Measurements from ENCODE around the gene CLNK. TPM values are rescaled to one million over a fixed set of nuclear protein-coding genes. Genes with fewer than 3 reads are reported as not detected.

The CLNK gene
- total and polyA plus RNA-seq, 2 of the 8 experiments (the other 6 are each of a cell fraction or from before 2014, with no cell fraction given) = not detected

GRCh38 chr4:10656988-10657387 is 27.6 kb downstream of the CLNK start:
- H2BK12ac ChIP-seq (ENCODE audit: low read depth, low read length) = no peak overlapping the region
- no peak overlapping the region for H2BK15ac ChIP-seq (ENCODE audit: low read length)
- ChIA-PET CTCF (ENCODE audit: partially characterized antibody) (no interaction called here), POLR2A (ENCODE audit: partially characterized antibody) (no interaction called here)
- H3K4me1 ChIP-seq (replicated peaks in 1 of 4; ENCODE audit: control insufficient read depth in 3 of 4, insufficient read depth in 4 of 4, low read length in 3 of 4) = no peaks in the 10 kb centered on the region
- H3K4me3 ChIP-seq (ENCODE audit: extremely low read depth in 1 of 4, insufficient read depth in 2 of 4, low read depth in 3 of 4, low read length in 4 of 4) = no peak overlapping the region
- DNase-seq (ENCODE audit: low read depth in 1 of 2, low spot score in 2 of 2) = no peak
- no peak overlapping the region for H2BK5ac ChIP-seq (ENCODE audit: low read depth, low read length)
- no peak overlapping the region for H2AK5ac ChIP-seq (ENCODE audit: low read depth, low read length)
- H3K14ac ChIP-seq (ENCODE audit: insufficient read length) = no peak overlapping the region
- no peak overlapping the region for H3K9ac ChIP-seq (replicated peaks in 1 of 4; ENCODE audit: extremely low read depth in 1 of 4, low read depth in 3 of 4, low read length in 3 of 4)
- no peaks in the 10 kb centered on the region for H4K20me1 ChIP-seq (replicated peaks in 1 of 2; ENCODE audit: control insufficient read depth in 1 of 2, insufficient read depth in 2 of 2, low read length in 2 of 2)
- no peak overlapping the region for H4K8ac ChIP-seq (ENCODE audit: extremely low read depth, insufficient read depth, low read length)
- no peak overlapping the region for H3K4ac ChIP-seq (replicated peaks; ENCODE audit: insufficient read length, low read depth, low read length)
- FAIRE-seq = no peak
- H3K4me2 ChIP-seq (ENCODE audit: insufficient read depth in 1 of 2, low read depth in 2 of 2, low read length in 2 of 2) = no peak overlapping the region
- H3K79me2 ChIP-seq (ENCODE audit: control insufficient read depth in 1 of 2, insufficient read depth in 2 of 2, low read length in 2 of 2) = no peaks in the 10 kb centered on the region
- no peak overlapping the region for H4K5ac ChIP-seq (ENCODE audit: insufficient read length, low read depth, low read length)
- no peaks in the 10 kb centered on the region for H3K9me3 ChIP-seq (ENCODE audit: insufficient read depth in 2 of 2, low read depth in 1 of 2, low read length in 1 of 2)
- no peak overlapping the region for H2AFZ ChIP-seq (ENCODE audit: low read length)
- H3K56ac ChIP-seq (replicated peaks; ENCODE audit: insufficient read length, low read depth, low read length) = no peak overlapping the region
- H3K18ac ChIP-seq (ENCODE audit: extremely low read depth, low read length) = no peak overlapping the region
- H2BK20ac ChIP-seq (ENCODE audit: low read length) = no peak overlapping the region
- no peaks in the 10 kb centered on the region for H3K23me2 ChIP-seq (ENCODE audit: low read depth, low read length)
- H3K27ac ChIP-seq (ENCODE audit: low read depth, low read length) = no peak overlapping the region
- H3K23ac ChIP-seq (ENCODE audit: insufficient read length) = no peak overlapping the region
- no peaks in the 10 kb centered on the region for H3K27me3 ChIP-seq (replicated peaks in 1 of 4; ENCODE audit: control insufficient read depth in 3 of 4, extremely low read depth in 1 of 4, insufficient read depth in 3 of 4, low read length in 3 of 4)
- H4K91ac ChIP-seq (replicated peaks; ENCODE audit: insufficient read length, low read length) = no peak overlapping the region
- no peak overlapping the region for H2BK120ac ChIP-seq (replicated peaks; ENCODE audit: low read depth, low read length)
- H3K36me3 ChIP-seq (ENCODE audit: control insufficient read depth in 2 of 4, insufficient read depth in 4 of 4, low read length in 3 of 4) = no peaks in the 10 kb centered on the region
- WGBS, 2 experiments (ENCODE audit: extremely low coverage in 1 of 2, insufficient coverage in 1 of 2, insufficient read length in 1 of 2, insufficient replicate concordance in 2 of 2, low coverage in 1 of 2, low lambda C conversion rate in 2 of 2, missing lambda C conversion rate in 1 of 2) = 93% methylated on average over 2 of the region's 2 CpGs; no CpG with 5 or more reads in 1 of the 2 experiments
- H3K79me1 ChIP-seq (ENCODE audit: low read depth, low read length) = no peaks in the 10 kb centered on the region
- no peak for TF ChIP-seq HDAC6 (IDR thresholded peaks at IDR 0.05; ENCODE audit: low read depth, low read length)
- no peak for TF ChIP-seq EZH2 (IDR thresholded peaks at IDR 0.05; ENCODE audit: low read depth, low read length, severe bottlenecking)
- no peak for TF ChIP-seq HDAC2 (IDR thresholded peaks at IDR 0.05; ENCODE audit: borderline replicate concordance in 1 of 2, low read depth in 2 of 2, low read length in 2 of 2)
- TF ChIP-seq SUZ12 (IDR thresholded peaks at IDR 0.05; ENCODE audit: low read length) = no peak
- no peak for TF ChIP-seq KDM5A (IDR thresholded peaks at IDR 0.05; ENCODE audit: low read length)
- no peak for TF ChIP-seq KDM4A (IDR thresholded peaks at IDR 0.05; ENCODE audit: low read depth, low read length, severe bottlenecking)
- no peak for TF ChIP-seq SP2 (IDR thresholded peaks at IDR 0.05; ENCODE audit: low read length)
- TF ChIP-seq RBBP5 (IDR thresholded peaks at IDR 0.05; ENCODE audit: borderline replicate concordance, low read depth, low read length) = no peak
- TF ChIP-seq TAF1 (IDR thresholded peaks at IDR 0.05; ENCODE audit: low read depth, low read length) = no peak
- TF ChIP-seq POLR2A (IDR thresholded peaks at IDR 0.05; ENCODE audit: control extremely low read depth in 1 of 2, low read depth in 2 of 2, low read length in 2 of 2) = no peak
- TF ChIP-seq NANOG (IDR thresholded peaks at IDR 0.05; ENCODE audit: insufficient read depth, low read depth, low read length, poor library complexity, severe bottlenecking) = no peak
- TF ChIP-seq TAF7 (optimal IDR thresholded peaks at IDR 0.05; ENCODE audit: borderline replicate concordance, low read depth, low read length) = no peak
